GM13977 (cell line): ENCODE measurements around the gene LUZP1.
"Not testable (repeated sequence)": the region's sequence is repeated elsewhere in the genome, so short reads cannot be mapped to it uniquely, and the experiment has no call there.

Experiments used
- DNase-seq: peaks from one replicate; pipeline ENCODE4 v3.0.0; 2012; ENCODE audit warnings: low spot score
- CTCF ChIP-seq: IDR thresholded peaks from 2 replicates; pipeline ENCODE4 v1.5.1; 2012; ENCODE audit warnings: mild to moderate bottlenecking, control low read depth; ENCODE audit not compliant: insufficient read depth; ENCODE audit errors: extremely low read depth, missing control alignments
- in situ Hi-C: fragments of 300-500 bp; cut with MboI; formaldehyde crosslinking; loops from one replicate; pipeline ENCODE4 v1.12.0; 2022; ENCODE audit warnings: low sequenced_read_pairs, low pct_unique_long_range_greater_than_20kb, mixed read lengths, inconsistent platforms; ENCODE audit not compliant: unreplicated experiment

Gene LUZP1

GRCh38 chr1:23211955-23212354 is 43.3 kb upstream of the LUZP1 start:
- in situ Hi-C loops = no loop called here
- no peak for TF ChIP-seq CTCF
- no peak for DNase-seq

GRCh38 chr1:23210963-23211362 is 42.3 kb upstream of the LUZP1 start:
- DNase-seq = no peak
- in situ Hi-C loops = no loop called here
- no peak for TF ChIP-seq CTCF

- in situ Hi-C loops = no loop called here
- no peak for TF ChIP-seq CTCF
- no peak for DNase-seq
Observed at GRCh38 chr1:23210351-23210785, 41.7 kb upstream of the LUZP1 start.

DNA sequence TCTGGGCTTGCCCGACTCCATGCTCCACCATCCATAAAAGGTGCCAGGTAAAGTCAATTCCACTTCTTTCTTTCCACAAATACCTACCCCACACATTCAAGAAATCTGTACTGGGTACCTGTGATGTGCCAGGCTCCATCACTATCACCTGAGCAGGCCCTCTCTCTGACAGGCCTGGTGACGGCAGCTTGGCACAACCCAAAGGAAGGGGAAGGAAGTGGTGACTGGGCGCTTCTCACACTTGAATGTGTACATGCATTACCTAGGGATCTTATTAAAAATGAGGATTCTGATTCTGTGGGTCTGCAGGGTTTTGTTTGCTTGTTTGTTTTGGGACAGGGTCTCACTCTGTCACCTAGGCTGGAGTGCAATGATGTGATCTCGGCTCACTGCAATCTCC is 41.1 kb upstream of the LUZP1 start:
- TF ChIP-seq CTCF = no peak
- no peak for DNase-seq
- in situ Hi-C loops = no loop called here

GRCh38 chr1:23208527-23208926 is 39.9 kb upstream of the LUZP1 start:
- TF ChIP-seq CTCF = no peak
- no peak for DNase-seq
- in situ Hi-C loops = no loop called here

GRCh38 chr1:23207733-23208132 is 39.1 kb upstream of the LUZP1 start:
- DNase-seq, in situ Hi-C loops: not testable (repeated sequence)

GRCh38 chr1:23202263-23202749 is 33.6 kb upstream of the LUZP1 start:
- no peak for DNase-seq
- in situ Hi-C loops = no loop called here
- TF ChIP-seq CTCF = no peak
